ENCODE data around the gene IGF1. TPM values are rescaled to one million over a fixed set of nuclear protein-coding genes. Genes with fewer than 3 reads are reported as not detected.

Gene IGF1
- not detected for polyA plus RNA-seq (2012; ENCODE audit: insufficient read length, low read depth)

DNA sequence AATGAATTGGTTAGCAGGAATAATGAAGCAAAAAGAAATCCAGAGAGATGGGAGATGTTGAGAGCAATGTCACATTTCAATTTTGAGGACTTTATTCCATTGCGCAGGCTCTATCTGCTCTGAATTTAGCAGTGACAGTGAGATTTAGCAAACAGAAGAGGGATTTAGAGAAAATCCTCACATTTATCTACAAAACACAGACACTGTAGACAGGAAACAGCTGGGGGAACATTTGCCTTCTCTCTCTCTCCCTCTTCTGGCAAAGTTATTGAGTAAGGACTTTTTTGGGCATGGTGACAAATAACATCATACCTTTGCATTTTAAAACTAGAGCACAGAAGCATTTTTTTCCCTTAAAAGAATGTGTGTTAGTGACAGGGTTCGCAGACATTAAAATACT is at the start of gene IGF1:
Gene IGF1, minus strand, starts transcription at position 158 of the 400 bp plus-strand sequence. CDS start 182 bp downstream, outside the sequence.
- no peak for TF ChIP-seq FOXP2 (optimal IDR thresholded peaks at IDR 0.05; ENCODE audit: borderline replicate concordance, extremely low read depth, extremely low read length, insufficient read depth)
- TF ChIP-seq TAF1 (IDR thresholded peaks at IDR 0.05; ENCODE audit: borderline replicate concordance, insufficient read depth, low read length): no peak
- no peak for TF ChIP-seq POLR2AphosphoS5 (IDR thresholded peaks at IDR 0.05; ENCODE audit: low read depth, low read length)
- no peak for TF ChIP-seq SIN3A (IDR thresholded peaks at IDR 0.05; ENCODE audit: borderline replicate concordance, insufficient read depth, low read length)
- TF ChIP-seq REST (IDR thresholded peaks at IDR 0.05; ENCODE audit: insufficient read depth in 1 of 2, low read depth in 2 of 2, low read length in 2 of 2): no peak

DNA sequence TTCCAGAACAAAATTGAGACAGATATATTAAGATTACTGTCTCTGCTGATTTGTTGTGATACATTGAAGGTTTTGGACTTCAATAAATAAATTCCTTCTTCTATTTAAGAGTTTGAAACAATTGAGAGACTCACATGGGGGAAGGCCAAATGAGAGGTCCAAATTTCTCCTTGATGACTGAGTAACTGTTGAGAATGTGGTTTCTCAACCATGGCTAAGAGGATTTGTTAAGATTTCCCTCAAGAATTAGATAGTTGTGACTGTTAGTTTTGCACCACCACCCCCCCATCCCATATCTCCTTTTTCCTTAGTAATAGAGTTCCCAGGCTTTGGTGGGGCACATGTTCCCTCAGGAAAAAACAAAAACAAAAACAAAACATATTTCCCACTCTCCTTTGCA is 47.7 kb upstream of the IGF1 start:
- no peak for TF ChIP-seq REST (IDR thresholded peaks at IDR 0.05; ENCODE audit: insufficient read depth in 1 of 2, low read depth in 2 of 2, low read length in 2 of 2)
- no peak for TF ChIP-seq POLR2AphosphoS5 (IDR thresholded peaks at IDR 0.05; ENCODE audit: low read depth, low read length)
- TF ChIP-seq TAF1 (IDR thresholded peaks at IDR 0.05; ENCODE audit: borderline replicate concordance, insufficient read depth, low read length): no peak
- TF ChIP-seq SIN3A (IDR thresholded peaks at IDR 0.05; ENCODE audit: borderline replicate concordance, insufficient read depth, low read length): no peak
- TF ChIP-seq FOXP2 (optimal IDR thresholded peaks at IDR 0.05; ENCODE audit: borderline replicate concordance, extremely low read depth, extremely low read length, insufficient read depth): no peak

DNA sequence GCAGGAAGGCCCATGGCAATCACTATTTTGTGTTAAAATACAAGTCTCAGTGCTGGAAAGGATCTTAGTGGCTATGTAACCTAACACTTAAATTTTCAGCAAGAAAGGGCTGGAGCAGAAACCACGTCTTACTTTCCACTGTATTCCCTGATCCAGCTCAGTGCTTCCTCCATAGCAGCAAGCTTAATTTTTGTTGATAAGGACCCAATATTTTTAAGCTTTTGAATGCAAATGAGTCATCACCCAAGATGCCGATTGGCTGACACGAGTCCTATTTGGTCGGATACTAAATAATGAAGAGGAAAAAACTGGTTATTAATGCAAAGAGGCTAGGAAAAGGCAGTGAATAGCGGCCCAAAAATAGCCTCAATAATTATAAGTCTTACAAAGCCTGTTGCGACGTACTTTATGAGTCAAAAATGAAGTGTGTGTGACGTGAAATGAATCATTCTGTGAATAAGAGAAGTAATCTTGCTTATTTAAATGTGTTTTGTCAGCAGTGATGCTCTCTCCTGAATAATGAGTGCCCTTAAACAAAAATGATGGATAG is 46.9 kb upstream of the IGF1 start:
- no peak for TF ChIP-seq TAF1 (IDR thresholded peaks at IDR 0.05; ENCODE audit: borderline replicate concordance, insufficient read depth, low read length)
- TF ChIP-seq POLR2AphosphoS5 (IDR thresholded peaks at IDR 0.05; ENCODE audit: low read depth, low read length): no peak
- no peak for TF ChIP-seq FOXP2 (optimal IDR thresholded peaks at IDR 0.05; ENCODE audit: borderline replicate concordance, extremely low read depth, extremely low read length, insufficient read depth)
- TF ChIP-seq REST (IDR thresholded peaks at IDR 0.05; ENCODE audit: insufficient read depth in 1 of 2, low read depth in 2 of 2, low read length in 2 of 2): no peak
- TF ChIP-seq SIN3A (IDR thresholded peaks at IDR 0.05; ENCODE audit: borderline replicate concordance, insufficient read depth, low read length): no peak

DNA sequence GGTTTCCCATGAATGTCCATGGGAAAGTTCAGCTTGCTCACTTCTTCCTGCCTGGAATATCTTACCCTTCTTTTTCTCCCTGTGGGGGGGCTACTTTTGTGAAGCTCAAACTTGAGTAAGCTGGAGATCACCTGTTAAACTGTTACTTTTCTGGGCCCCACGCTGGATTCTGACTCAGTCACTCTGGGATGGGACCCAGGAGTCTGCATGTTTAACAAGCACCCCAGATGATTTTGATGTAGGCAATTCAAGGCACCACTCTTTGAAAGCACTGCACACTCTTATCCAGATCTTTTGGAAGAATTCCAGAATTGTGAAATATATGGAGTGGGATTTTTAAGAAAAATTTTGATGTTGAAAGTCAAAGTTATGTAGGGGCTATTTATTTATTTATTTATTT is 46.3 kb upstream of the IGF1 start:
- no peak for TF ChIP-seq FOXP2 (optimal IDR thresholded peaks at IDR 0.05; ENCODE audit: borderline replicate concordance, extremely low read depth, extremely low read length, insufficient read depth)

DNA sequence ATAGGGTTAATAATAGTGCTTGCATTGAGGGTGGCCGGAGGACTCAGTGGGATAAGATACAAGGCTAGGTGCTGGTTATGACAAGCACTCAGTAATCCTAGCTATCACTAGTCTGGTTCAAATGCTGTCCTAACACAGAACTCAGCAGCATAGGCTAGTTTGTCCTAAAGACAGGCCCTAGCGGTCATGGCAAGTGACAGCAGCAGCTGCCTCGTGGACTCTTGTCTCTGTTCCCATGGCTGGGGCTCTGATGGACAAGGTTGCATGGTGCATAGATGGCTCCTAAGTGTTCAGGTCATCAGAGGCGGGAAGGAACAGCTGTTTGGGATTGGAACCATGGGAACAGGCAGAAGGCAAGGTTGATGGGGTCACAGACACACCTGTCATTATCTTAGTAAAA is 42.4 kb upstream of the IGF1 start:
- TF ChIP-seq POLR2AphosphoS5 (IDR thresholded peaks at IDR 0.05; ENCODE audit: low read depth, low read length): no peak

DNA sequence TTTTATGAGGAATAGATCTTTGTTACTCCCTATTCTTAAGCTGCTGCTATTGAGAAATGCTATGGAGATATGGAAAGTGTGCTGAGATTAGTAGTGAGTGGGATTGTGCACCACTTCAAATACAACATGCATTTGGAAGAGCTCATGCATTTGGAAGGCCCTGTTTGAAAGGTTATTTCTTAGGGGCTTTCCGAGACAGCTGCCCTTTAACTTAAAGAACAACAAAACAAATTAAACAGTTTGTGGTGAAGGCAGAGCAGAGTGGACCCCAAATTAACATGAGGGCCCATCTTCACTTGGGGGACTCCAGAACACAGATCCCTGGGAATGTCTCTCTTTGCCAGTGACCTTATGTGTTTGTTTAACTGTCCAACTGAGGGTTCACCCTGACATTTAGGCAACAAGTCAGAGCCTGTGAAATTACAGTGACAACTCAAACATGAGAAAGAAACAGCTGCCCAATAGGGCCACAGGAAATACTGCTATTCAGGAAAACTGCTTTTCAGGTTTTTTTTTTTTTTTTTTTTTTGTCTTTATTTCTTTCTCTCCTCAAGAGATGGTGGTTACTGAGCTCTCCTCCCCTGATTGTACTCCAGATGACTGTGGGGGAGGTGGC is 41.4 kb upstream of the IGF1 start:
- no peak for TF ChIP-seq TAF1 (IDR thresholded peaks at IDR 0.05; ENCODE audit: borderline replicate concordance, insufficient read depth, low read length)
- no peak for TF ChIP-seq POLR2AphosphoS5 (IDR thresholded peaks at IDR 0.05; ENCODE audit: low read depth, low read length)
- no peak for TF ChIP-seq REST (IDR thresholded peaks at IDR 0.05; ENCODE audit: insufficient read depth in 1 of 2, low read depth in 2 of 2, low read length in 2 of 2)
- TF ChIP-seq FOXP2 (optimal IDR thresholded peaks at IDR 0.05; ENCODE audit: borderline replicate concordance, extremely low read depth, extremely low read length, insufficient read depth): no peak
- no peak for TF ChIP-seq SIN3A (IDR thresholded peaks at IDR 0.05; ENCODE audit: borderline replicate concordance, insufficient read depth, low read length)

All from PFSK-1 (cell line).